Hematopoietic multipotent progenitor cell treated with erythropoietin and hydrocortisone succinate and interleukin-3 and kit ligand, for 8 days (in vitro differentiated cells): ENCODE results near the gene SLC13A2.

ENCODE experiments used
- DNase-seq: peaks from one replicate; pipeline ENCODE4 v3.0.0-alpha.2; 2015

SLC13A2 gene

GRCh38 chr17:28494445-28495188, 21.2 kb downstream of the SLC13A2 start:
- DNase-seq, result peak; percentile 58

GRCh38 chr17:28495635-28496034, 22.2 kb downstream of the SLC13A2 start:
- DNase-seq, result no peak

GRCh38 chr17:28497931-28498330, 24.5 kb downstream of the SLC13A2 start:
- no peak for DNase-seq

GRCh38 chr17:28498652-28499363, 25.4 kb downstream of the SLC13A2 start:
- DNase-seq, result no peak

GRCh38 chr17:28499364-28499664, 25.9 kb downstream of the SLC13A2 start:
- no peak for DNase-seq

- no peak for DNase-seq
Observed at GRCh38 chr17:28499684-28500357, 26.4 kb downstream of the SLC13A2 start.

- no peak for DNase-seq
Observed at GRCh38 chr17:28500712-28501379, 27.4 kb downstream of the SLC13A2 start.

GRCh38 chr17:28501421-28502284, 28.2 kb downstream of the SLC13A2 start:
- no peak for DNase-seq

- DNase-seq, result no peak
Observed at GRCh38 chr17:28503420-28503819, 30.0 kb downstream of the SLC13A2 start.

GRCh38 chr17:28505986-28506665, 32.7 kb downstream of the SLC13A2 start, which contains the start of gene FOXN1:
Gene FOXN1, plus strand, starts transcription at chr17:28506348. Its CDS starts 17,622 bp downstream, at chr17:28523970.
- no peak for DNase-seq

- no peak for DNase-seq
Observed at GRCh38 chr17:28506763-28507487, 33.5 kb downstream of the SLC13A2 start.

- no peak for DNase-seq
Observed at GRCh38 chr17:28507567-28508203, 34.2 kb downstream of the SLC13A2 start.

- no peak for DNase-seq
Observed at GRCh38 chr17:28508211-28508724, 34.8 kb downstream of the SLC13A2 start.

- DNase-seq, result no peak
Observed at GRCh38 chr17:28509789-28510188, 36.3 kb downstream of the SLC13A2 start.

- DNase-seq, result no peak
Observed at GRCh38 chr17:28511858-28512461, 38.5 kb downstream of the SLC13A2 start.

- DNase-seq, result no peak
Observed at GRCh38 chr17:28513476-28513875, 40.0 kb downstream of the SLC13A2 start.

- no peak for DNase-seq
Observed at GRCh38 chr17:28514561-28515002, 41.1 kb downstream of the SLC13A2 start.

- DNase-seq, result no peak
Observed at GRCh38 chr17:28515518-28515917, 42.1 kb downstream of the SLC13A2 start.

GRCh38 chr17:28518132-28518531, 44.7 kb downstream of the SLC13A2 start:
- no peak for DNase-seq

GRCh38 chr17:28518578-28518977, 45.1 kb downstream of the SLC13A2 start:
- no peak for DNase-seq
